Vagina (tissue), 2 donors: Measurements from ENCODE around the gene SST.

Experiments used
- CTCF ChIP-seq, 3 experiments: fragments of 450-650 bp in 2 of 3; fragments of 200-600 bp in 1 of 3; sonication (generic) in 1 of 3; IDR thresholded peaks; one replicate each; pipeline ENCODE4 v1.5.1; 2017 to 2019; ENCODE audit warnings: antibody characterized with exemption in 3 of 3, mild to moderate bottlenecking in 2 of 3, moderate library complexity in 2 of 3
- POLR2AphosphoS5 ChIP-seq, 2 donors: sonication (generic); formaldehyde crosslinking; IDR thresholded peaks; one replicate each; pipeline ENCODE4 v1.9.0; 2017; ENCODE audit warnings: antibody characterized with exemption in 2 of 2, mild to moderate bottlenecking in 2 of 2, low read depth in 1 of 2; ENCODE audit not compliant: insufficient read depth in 1 of 2

- TF ChIP-seq CTCF (IDR thresholded peaks at IDR 0.05) = no peak
- TF ChIP-seq POLR2AphosphoS5 (IDR thresholded peaks at IDR 0.05; ENCODE audit: insufficient read depth in 1 of 2, low read depth in 1 of 2) = no peak
These were observed 15.8 kb upstream of the SST start for GRCh38 chr3:187685948-187686347.
